Naive thymus-derived CD8-positive, alpha-beta T cell (primary cell): ENCODE measurements around the gene STK11. TPM values are rescaled to one million over a fixed set of nuclear protein-coding genes. Genes with fewer than 3 reads are reported as not detected.

ENCODE experiments used
- ATAC-seq, 2 donors: fragments of 150-1000 bp; cut with Tn5 transposase in 1 of 2; sonication (Bioruptor Pico), chemical (Tn5 transposase) in 1 of 2; 1 replicate in 1 of 2; 2 replicates in 1 of 2; pipeline ENCODE4 v1.10.0; 2021; ENCODE audit warnings: mild to moderate bottlenecking in 2 of 2, moderate library complexity in 2 of 2
- POLR2A ChIA-PET: fragments of 350-600 bp; sonication (Branson Sonifier 250); formaldehyde crosslinking; loops from one replicate; lab custom pipeline; 2021; ENCODE audit warnings: antibody characterized with exemption; lab: Charles Lee
- DNase-seq, 10 donors: peaks; one replicate each; pipeline versions ENCODE4 v3.0.0 to v3.0.0-alpha.2; 2020 to 2022
- H3K27ac Mint-ChIP-seq, 10 donors: one replicate each; pipeline ENCODE4 v1.8.0; 2020 to 2022; ENCODE audit warnings: mild to moderate bottlenecking in 10 of 10, mixed read lengths in 10 of 10, moderate library complexity in 4 of 10, inconsistent platforms in 1 of 10
- H3K27me3 Mint-ChIP-seq, 5 donors: one replicate each; pipeline ENCODE4 v1.8.0; 2021 to 2022; ENCODE audit warnings: mixed read lengths in 5 of 5
- H3K36me3 Mint-ChIP-seq, 3 donors: one replicate each; pipeline ENCODE4 v1.8.0; 2020 to 2022; ENCODE audit warnings: mixed read lengths in 3 of 3, mild to moderate bottlenecking in 2 of 3, inconsistent platforms in 1 of 3
- H3K4me1 Mint-ChIP-seq, 4 donors: one replicate each; pipeline ENCODE4 v1.8.0; 2021 to 2022; ENCODE audit warnings: mixed read lengths in 4 of 4
- H3K4me3 Mint-ChIP-seq, 10 donors: one replicate each; pipeline ENCODE4 v1.8.0; 2020 to 2022; ENCODE audit warnings: mild to moderate bottlenecking in 10 of 10, mixed read lengths in 10 of 10, moderate library complexity in 6 of 10, inconsistent platforms in 1 of 10
- H3K9me3 Mint-ChIP-seq, 9 donors: one replicate each; pipeline ENCODE4 v1.8.0; 2020 to 2022; ENCODE audit warnings: mixed read lengths in 9 of 9, mild to moderate bottlenecking in 3 of 9, inconsistent platforms in 1 of 9, moderate library complexity in 1 of 9
- polyA plus RNA-seq, 3 donors: library from polyadenylated mRNA; unstranded; fragments of 300-500 nt; fragmentation: Illumina TruSeq; gene quantifications; one replicate each; pipeline ENCODE4 v1.2.3, GENCODE V29; 2021
- total RNA-seq, 8 experiments: library from RNA in 2 of 8; stranded (reverse) in 2 of 8; gene quantifications; one replicate each; pipeline ENCODE4 v1.2.3 and lab custom pipeline; 2021 to 2026

STK11 gene
- total and polyA plus RNA-seq, 5 experiments from 2014 or later = 12.3 to 96.0 (median 43.9) TPM

DNA sequence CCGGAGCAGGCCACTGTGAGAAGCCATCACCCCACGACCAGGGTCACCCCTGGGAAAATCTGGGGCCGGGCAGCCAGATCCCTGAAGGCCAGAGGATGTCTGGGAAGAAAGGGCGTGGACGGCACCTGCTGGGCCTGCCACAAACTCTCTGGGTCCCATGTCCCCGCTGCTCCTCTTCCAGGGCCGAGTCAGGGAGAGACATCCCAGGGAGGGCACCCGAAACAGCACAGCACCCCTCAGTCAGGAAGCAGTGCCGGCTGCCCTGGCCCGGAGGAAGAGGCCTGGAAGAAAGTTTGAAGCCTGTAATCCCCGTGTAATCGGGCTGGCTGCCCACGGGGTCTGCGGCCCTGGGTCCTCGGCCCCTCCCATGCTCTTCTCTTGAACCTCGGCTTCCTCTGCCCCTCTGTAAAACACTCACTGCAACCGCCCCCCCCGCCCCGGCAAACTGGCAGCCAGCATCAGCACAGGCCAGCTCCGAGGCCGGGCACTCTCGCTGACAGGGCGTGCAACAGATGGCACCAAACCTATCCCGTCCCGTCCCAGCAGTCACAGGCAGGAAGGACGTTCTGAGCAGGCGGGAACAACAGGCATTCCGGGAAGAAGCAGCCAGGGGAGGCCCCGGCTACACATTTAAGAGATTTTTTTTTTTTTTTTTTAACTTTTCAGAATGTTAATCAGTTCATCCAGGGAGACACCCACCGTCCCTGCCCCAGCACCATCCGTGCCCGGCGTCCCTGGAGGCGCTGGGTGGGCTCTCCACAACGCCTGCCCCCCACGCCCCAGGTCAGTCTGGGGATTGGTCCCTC lies 33.0 kb upstream of the STK11 start:
- peak overlapping the region; percentile 80 to 93 (median 86) for H3K4me3 Mint-ChIP-seq
- H3K4me1 Mint-ChIP-seq = peaks cover 10 to 42% (median 29%) of the 10 kb centered on the region in 4 donors
- H3K27ac Mint-ChIP-seq = peak overlapping the region in 9 of 10 donors; percentile 74 to 95 (median 92)
- DNase-seq (no peak), ATAC-seq (no peak)
- H3K27me3 Mint-ChIP-seq = no peaks in the 10 kb centered on the region
- no peaks in the 10 kb centered on the region for H3K9me3 Mint-ChIP-seq
- H3K36me3 Mint-ChIP-seq = peaks cover 0 to 6% (median 0%) of the 10 kb centered on the region in 3 donors
- POLR2A ChIA-PET = interaction anchor here (1.2 kb wide), 1 partner anchor 19 kb away, joined by 4 read pairs; no protein-coding TSS in a partner anchor

DNA sequence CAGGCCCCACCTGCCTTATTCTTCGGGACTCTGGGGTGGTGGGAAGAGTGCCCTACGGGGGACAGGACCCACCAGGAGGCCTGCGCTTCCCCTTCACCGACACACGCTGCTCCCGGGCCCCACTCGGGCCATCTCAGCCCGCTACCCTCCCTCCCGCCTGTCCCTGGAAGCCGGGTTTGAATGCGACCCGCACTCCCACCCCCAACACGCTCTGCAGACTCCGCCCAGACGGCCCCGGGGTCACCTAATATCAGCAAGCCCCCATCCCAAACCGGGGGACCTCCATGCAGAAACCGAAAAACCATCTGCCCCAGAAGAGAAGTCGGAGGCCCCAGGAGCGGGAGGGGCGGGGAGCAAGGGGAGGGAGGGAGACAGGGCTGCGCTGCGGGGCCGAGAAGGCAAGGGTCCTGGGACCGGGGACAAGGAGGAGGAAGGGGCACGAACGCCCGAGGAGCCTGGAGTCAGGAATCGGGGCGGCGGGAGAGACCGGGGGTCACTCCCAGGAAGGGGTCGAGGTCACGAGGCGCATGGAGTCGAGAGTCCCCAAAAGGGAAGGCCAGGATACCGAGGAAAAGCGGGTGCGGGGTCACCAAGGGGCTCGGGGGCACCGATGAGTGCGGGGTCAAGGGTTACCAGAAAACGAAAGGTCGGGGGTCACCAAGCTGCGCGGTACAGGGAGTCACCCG lies 32.3 kb upstream of the STK11 start:
- H3K27me3 Mint-ChIP-seq = no peaks in the 10 kb centered on the region
- DNase-seq (peak in 1 of 10 donors; percentile 26), ATAC-seq (peak; percentile 32 to 36)
- POLR2A ChIA-PET = interaction anchor here (1.0 to 2.4 kb wide), 8 partner anchors 19 to 241 kb away, joined by 3 to 8 read pairs (median 4); partner anchors contain the start of genes ARHGAP45, CIRBP and GPX4
- peak overlapping the region; percentile 80 to 93 (median 86) for H3K4me3 Mint-ChIP-seq
- no peaks in the 10 kb centered on the region for H3K9me3 Mint-ChIP-seq
- H3K36me3 Mint-ChIP-seq = peaks cover 0 to 6% (median 0%) of the 10 kb centered on the region in 3 donors
- peak overlapping the region in 9 of 10 donors; percentile 83 to 95 (median 95) for H3K27ac Mint-ChIP-seq
- peaks cover 10 to 40% (median 30%) of the 10 kb centered on the region in 4 donors for H3K4me1 Mint-ChIP-seq

DNA sequence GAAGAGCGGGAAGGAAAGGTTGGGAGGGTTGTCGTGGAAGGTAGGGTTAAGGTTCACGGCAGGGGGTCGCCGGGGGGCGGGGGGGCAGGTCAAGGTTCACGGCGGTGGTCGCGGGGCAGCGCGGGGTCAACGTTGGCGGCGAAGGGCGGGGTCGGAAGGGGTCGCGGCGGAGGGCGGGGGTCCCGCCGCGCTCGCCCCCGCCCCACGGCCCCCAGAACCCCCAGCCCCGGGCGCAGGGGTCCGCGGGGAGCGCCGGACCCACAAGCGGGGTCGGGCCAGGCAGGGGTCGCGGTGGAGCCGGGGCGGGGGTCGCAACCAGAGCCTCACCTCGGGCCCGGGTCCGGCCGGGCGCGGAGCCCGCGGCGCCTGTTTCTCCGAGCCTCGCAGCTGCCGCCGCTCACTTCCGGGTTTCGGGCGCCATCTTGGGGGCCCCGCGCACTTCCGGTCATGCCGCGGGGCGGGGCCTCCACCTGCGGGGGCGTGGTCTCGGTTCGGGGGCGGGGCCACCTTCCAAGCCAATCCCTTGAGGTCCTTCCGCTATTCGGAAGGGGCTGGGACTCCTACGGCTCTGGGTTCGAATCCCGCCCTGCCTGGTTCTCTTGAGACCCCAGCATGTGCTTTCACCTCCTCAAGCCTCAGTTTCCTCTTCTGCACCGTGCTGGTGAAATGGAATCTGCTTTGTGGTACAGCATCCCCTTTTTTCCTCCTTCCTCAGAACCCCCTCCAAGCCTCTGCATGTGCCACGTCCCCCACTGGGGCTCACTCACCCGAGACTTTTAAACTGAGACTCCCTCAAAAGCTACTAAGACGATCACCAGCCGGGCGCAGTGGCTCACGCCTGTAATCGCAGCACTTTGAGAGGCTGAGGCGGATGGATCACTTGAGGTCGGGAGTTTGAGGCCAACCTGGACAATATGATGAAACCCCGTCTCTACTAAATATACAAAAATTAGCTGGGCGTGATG lies 31.5 kb upstream of the STK11 start, which contains the start of gene SBNO2:
SBNO2 (minus strand) TSS at position 424 of the 965 bp plus-strand sequence. CDS start 19,992 bp downstream, outside the sequence.
- Mint-ChIP-seq H3K4me3 (peak within 1 kb of the TSS; percentile 82 to 93 (median 89)), H3K4me1 (peaks cover 8 to 36% (median 29%) of the 10 kb centered on the region in 4 donors), H3K36me3 (peaks cover 0 to 6% (median 0%) of the 10 kb centered on the region in 3 donors), H3K9me3 (no peaks in the 10 kb centered on the region), H3K27ac (peak within 1 kb of the TSS; percentile 34 to 97 (median 95)), H3K27me3 (no peaks in the 10 kb centered on the region)
- ATAC-seq = peak; percentile 85 to 89
- POLR2A ChIA-PET = interaction anchor here (0.5 to 2.4 kb wide), 11 partner anchors 18 to 241 kb away, joined by 3 to 8 read pairs (median 4); partner anchors contain the start of genes ARHGAP45, CIRBP and GPX4
- DNase-seq = peak; percentile 75 to 93 (median 90)

GRCh38 chr19:1177322-1178114 lies 28.1 kb upstream of the STK11 start:
- peaks cover 12 to 26% (median 19%) of the 10 kb centered on the region in 4 donors for H3K4me1 Mint-ChIP-seq
- peaks cover 2 to 12% (median 6%) of the 10 kb centered on the region in 5 donors for H3K27me3 Mint-ChIP-seq
- no peak overlapping the region for H3K4me3 Mint-ChIP-seq
- peak overlapping the region in 1 of 10 donors; percentile 44 for H3K27ac Mint-ChIP-seq
- ATAC-seq (no peak), DNase-seq (no peak)
- no peaks in the 10 kb centered on the region for H3K9me3 Mint-ChIP-seq
- no peaks in the 10 kb centered on the region for H3K36me3 Mint-ChIP-seq
- POLR2A ChIA-PET = interaction anchor here (0.7 kb wide), 1 partner anchor 47 kb away, joined by 3 read pairs; no protein-coding TSS in a partner anchor

GRCh38 chr19:1181606-1182005 lies 24.0 kb upstream of the STK11 start:
- Mint-ChIP-seq H3K4me3 (peak overlapping the region in 4 of 10 donors; percentile 24 to 60 (median 50)), H3K27ac (peak overlapping the region in 3 of 10 donors; percentile 32 to 82 (median 75)), H3K27me3 (peaks cover 2 to 12% (median 6%) of the 10 kb centered on the region in 5 donors), H3K36me3 (no peaks in the 10 kb centered on the region), H3K4me1 (peaks cover 10 to 21% (median 14%) of the 10 kb centered on the region in 4 donors), H3K9me3 (no peaks in the 10 kb centered on the region)
- POLR2A ChIA-PET = no interaction called here
- DNase-seq (no peak), ATAC-seq (no peak)

GRCh38 chr19:1182068-1182467 lies 23.5 kb upstream of the STK11 start:
- no peak for ATAC-seq
- no peak overlapping the region for H3K4me3 Mint-ChIP-seq
- POLR2A ChIA-PET = no interaction called here
- no peak for DNase-seq
- no peaks in the 10 kb centered on the region for H3K36me3 Mint-ChIP-seq
- H3K27ac Mint-ChIP-seq = peak overlapping the region in 1 of 10 donors; percentile 67
- peaks cover 2 to 12% (median 6%) of the 10 kb centered on the region in 5 donors for H3K27me3 Mint-ChIP-seq
- no peaks in the 10 kb centered on the region for H3K9me3 Mint-ChIP-seq
- peaks cover 10 to 19% (median 14%) of the 10 kb centered on the region in 4 donors for H3K4me1 Mint-ChIP-seq

- DNase-seq (no peak), ATAC-seq (no peak)
- peaks cover 2 to 12% (median 6%) of the 10 kb centered on the region in 5 donors for H3K27me3 Mint-ChIP-seq
- H3K4me3 Mint-ChIP-seq = no peak overlapping the region
- no peaks in the 10 kb centered on the region for H3K9me3 Mint-ChIP-seq
- no peak overlapping the region for H3K27ac Mint-ChIP-seq
- POLR2A ChIA-PET = interaction anchor here (0.7 kb wide), 1 partner anchor 1167 kb away, joined by 3 read pairs; no protein-coding TSS in a partner anchor
- peaks cover 10 to 18% (median 12%) of the 10 kb centered on the region in 4 donors for H3K4me1 Mint-ChIP-seq
- H3K36me3 Mint-ChIP-seq = no peaks in the 10 kb centered on the region
Measured at GRCh38 chr19:1182727-1183126, 22.9 kb upstream of the STK11 start.

GRCh38 chr19:1183543-1184172 lies 21.9 kb upstream of the STK11 start:
- Mint-ChIP-seq H3K36me3 (no peaks in the 10 kb centered on the region), H3K4me1 (peaks cover 10 to 18% (median 11%) of the 10 kb centered on the region in 4 donors), H3K27ac (no peak overlapping the region), H3K9me3 (no peaks in the 10 kb centered on the region), H3K4me3 (no peak overlapping the region), H3K27me3 (peaks cover 2 to 12% (median 6%) of the 10 kb centered on the region in 5 donors)
- ATAC-seq = no peak
- DNase-seq = no peak
- POLR2A ChIA-PET = no interaction called here

DNA sequence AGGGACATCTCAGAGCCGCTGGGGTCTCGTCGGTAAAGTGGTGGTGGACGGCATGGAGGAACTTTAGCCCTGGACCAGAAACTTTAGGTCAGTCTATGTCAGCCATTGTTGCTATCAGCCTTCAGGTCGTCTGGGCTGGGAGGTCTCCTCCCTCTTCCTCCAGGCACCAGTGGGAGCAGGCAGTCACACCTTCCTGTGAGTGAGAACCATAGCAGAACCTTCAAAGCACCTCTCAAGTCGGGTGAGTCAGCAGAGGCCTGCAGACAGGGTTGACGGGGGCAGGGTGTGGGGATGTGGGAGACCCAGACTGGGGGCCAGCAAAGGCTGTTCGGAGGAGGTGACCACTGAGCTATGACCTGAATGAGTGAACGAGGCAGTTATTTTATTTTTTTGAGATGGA lies 16.2 kb upstream of the STK11 start:
- Mint-ChIP-seq H3K27me3 (no peaks in the 10 kb centered on the region), H3K27ac (peak overlapping the region in 8 of 10 donors; percentile 13 to 95 (median 78)), H3K4me1 (peaks cover 6 to 20% (median 19%) of the 10 kb centered on the region in 4 donors), H3K9me3 (no peaks in the 10 kb centered on the region), H3K4me3 (peak overlapping the region in 3 of 10 donors; percentile 14 to 63 (median 52)), H3K36me3 (no peaks in the 10 kb centered on the region)
- peak in 2 of 10 donors; percentile 33 to 39 for DNase-seq
- ATAC-seq = peak; percentile 31
- POLR2A ChIA-PET = interaction anchor here (1.2 kb wide), 1 partner anchor 9 kb away, joined by 5 read pairs; no protein-coding TSS in a partner anchor

DNA sequence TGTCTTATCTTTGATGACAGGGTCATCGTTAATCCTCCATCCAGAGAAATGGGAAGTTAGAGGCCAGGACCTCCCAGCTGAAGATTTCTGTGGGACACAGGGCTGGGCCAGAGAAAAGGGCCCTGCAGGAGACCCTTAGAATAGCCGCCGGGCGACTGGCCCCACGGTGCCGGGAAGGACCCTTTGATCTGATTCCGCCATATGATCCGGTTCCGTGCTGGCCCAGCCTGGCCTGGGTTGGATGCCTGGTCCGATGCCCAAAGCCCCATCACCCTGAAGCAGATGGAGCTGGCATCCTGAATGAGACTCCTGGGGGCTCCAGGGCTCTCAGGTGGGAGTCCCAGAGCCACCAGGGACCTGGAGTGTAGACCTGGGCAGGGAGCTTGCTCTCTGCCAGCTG lies 6.0 kb upstream of the STK11 start:
- H3K4me1 Mint-ChIP-seq = peaks cover 9 to 16% (median 13%) of the 10 kb centered on the region in 4 donors
- POLR2A ChIA-PET = interaction anchor here (0.7 to 1.1 kb wide), 5 partner anchors 82 to 283 kb away, joined by 3 to 5 read pairs (median 3); partner anchors contain the start of gene KISS1R

More for the DNA sequence above, 6.0 kb upstream of the STK11 start:
- Mint-ChIP-seq H3K27ac (no peak overlapping the region), H3K27me3 (no peaks in the 10 kb centered on the region), H3K4me3 (no peak overlapping the region), H3K36me3 (no peaks in the 10 kb centered on the region), H3K9me3 (no peaks in the 10 kb centered on the region)
- no peak for DNase-seq
- ATAC-seq = no peak
